Keratinocyte (primary cell): ENCODE data around the gene RFFL. TPM values are rescaled to one million over a fixed set of nuclear protein-coding genes. Genes with fewer than 3 reads are reported as not detected.
A peak's percentile ranks its signal among the peaks of the same experiment; 100 is the strongest.

ENCODE experiments used
- DNase-seq: peaks from one replicate; pipeline ENCODE4 v3.0.0-alpha.2; 2011; ENCODE audit warnings: low read depth, missing footprints, low spot score
- FAIRE-seq: peaks from 2 replicates; lab custom pipeline; 2011; peaks lifted over from hg19 to GRCh38; lab: Jason Lieb, UNC
- H2AFZ ChIP-seq: 2 replicates; pipeline ENCODE4 v1.6.0; 2012; ENCODE audit warnings: low read length, control low read depth, inconsistent platforms; ENCODE audit not compliant: control insufficient read depth
- H3K27ac ChIP-seq: 2 replicates; pipeline ENCODE4 v1.5.1; 2011; ENCODE audit warnings: low read length; ENCODE audit not compliant: control insufficient read depth, insufficient read depth
- H3K27me3 ChIP-seq: 3 replicates; pipeline ENCODE4 v1.6.0; 2011; ENCODE audit warnings: low read length; ENCODE audit not compliant: control insufficient read depth, insufficient read depth; ENCODE audit errors: extremely low read depth
- H3K36me3 ChIP-seq, 2 experiments: 2 replicates in 1 of 2; 3 replicates in 1 of 2; pipeline ENCODE4 v1.5.1; 2011; ENCODE audit warnings: low read length in 2 of 2, mild to moderate bottlenecking in 1 of 2; ENCODE audit not compliant: control insufficient read depth in 2 of 2, insufficient read depth in 2 of 2; ENCODE audit errors: extremely low read depth in 1 of 2
- H3K4me1 ChIP-seq: 3 replicates; pipeline ENCODE4 v1.5.1; 2011; ENCODE audit warnings: low read length; ENCODE audit not compliant: control insufficient read depth, insufficient read depth; ENCODE audit errors: extremely low read depth
- H3K4me2 ChIP-seq: 3 replicates; pipeline ENCODE4 v1.6.0; 2011; ENCODE audit warnings: low read depth, low read length; ENCODE audit not compliant: control insufficient read depth, insufficient read depth; ENCODE audit errors: extremely low read depth
- H3K4me3 ChIP-seq, 3 experiments: fragments of 200-600 bp in 1 of 3; sonication (generic) in 1 of 3; 2 replicates in 2 of 3; 3 replicates in 1 of 3; pipeline ENCODE4 v1.5.1; 2011 to 2016; ENCODE audit warnings: low read length in 3 of 3, mild to moderate bottlenecking in 3 of 3, control low read depth in 2 of 3, inconsistent platforms in 1 of 3, low read depth in 1 of 3, mixed read lengths in 1 of 3, mixed run types in 1 of 3, moderate library complexity in 1 of 3; ENCODE audit not compliant: control insufficient read depth in 2 of 3, insufficient read depth in 2 of 3; ENCODE audit errors: extremely low read depth in 1 of 3
- H3K79me2 ChIP-seq: 2 replicates; pipeline ENCODE4 v1.6.0; 2012; ENCODE audit warnings: low read length; ENCODE audit not compliant: control insufficient read depth, insufficient read depth
- H3K9ac ChIP-seq: 3 replicates; pipeline ENCODE4 v1.6.0; 2011; ENCODE audit warnings: low read length; ENCODE audit not compliant: control insufficient read depth, insufficient read depth; ENCODE audit errors: extremely low read depth
- H3K9me1 ChIP-seq: 3 replicates; pipeline ENCODE4 v1.6.0; 2011; ENCODE audit warnings: low read length; ENCODE audit not compliant: control insufficient read depth, insufficient read depth; ENCODE audit errors: extremely low read depth
- H3K9me3 ChIP-seq: 2 replicates; pipeline ENCODE4 v1.5.1; 2012; ENCODE audit warnings: low read depth, low read length; ENCODE audit not compliant: control insufficient read depth
- H4K20me1 ChIP-seq: 3 replicates; pipeline ENCODE4 v1.6.0; 2011; ENCODE audit warnings: low read length; ENCODE audit not compliant: control insufficient read depth, insufficient read depth; ENCODE audit errors: extremely low read depth
- EZH2 ChIP-seq: IDR thresholded peaks from one replicate; pipeline ENCODE4 v1.6.1; 2012; ENCODE audit warnings: inconsistent platforms, mild to moderate bottlenecking, low read length, moderate library complexity
- dilution Hi-C: fragments of 300-500 bp; cut with MboI; formaldehyde crosslinking; loops from one replicate; pipeline ENCODE4 v1.7.0; 2020; ENCODE audit warnings: low sequenced_read_pairs; ENCODE audit not compliant: extremely low pct_ligation_motif_present
- polyA plus RNA-seq, 5 experiments: library from polyadenylated mRNA; depleted of rRNA in 3 of 5; stranded (reverse) in 3 of 5; stranded (forward) in 1 of 5; unstranded in 1 of 5; fragments of >200 nt; gene quantifications; 1 replicate in 1 of 5; 2 replicates in 3 of 5; 3 replicates in 1 of 5; pipeline versions ENCODE4 v1.2.1 to v1.2.3, GENCODE V29; 2011 to 2012; ENCODE audit warnings: missing spikeins in 2 of 5, low read depth in 1 of 5, low replicate concordance in 1 of 5
- TF ChIP-seq, protein P1 (sequence below), 3 experiments: IDR thresholded peaks in 1 of 3; conservative IDR thresholded peaks in 1 of 3; optimal IDR thresholded peaks in 1 of 3; 2 replicates in 2 of 3; 3 replicates in 1 of 3; pipeline versions ENCODE3 to v1.5.1; 2011; ENCODE audit warnings: low read length in 3 of 3, mild to moderate bottlenecking in 3 of 3, moderate library complexity in 2 of 3, control low read depth in 1 of 3, inconsistent platforms in 1 of 3; ENCODE audit not compliant: insufficient read depth in 2 of 3; ENCODE audit errors: extremely low read depth in 1 of 3

RFFL gene
- polyA plus RNA-seq, 1 donor (not counting 4 experiments of a cell fraction or from before 2014, with no cell fraction given) = 13.5 TPM

DNA sequence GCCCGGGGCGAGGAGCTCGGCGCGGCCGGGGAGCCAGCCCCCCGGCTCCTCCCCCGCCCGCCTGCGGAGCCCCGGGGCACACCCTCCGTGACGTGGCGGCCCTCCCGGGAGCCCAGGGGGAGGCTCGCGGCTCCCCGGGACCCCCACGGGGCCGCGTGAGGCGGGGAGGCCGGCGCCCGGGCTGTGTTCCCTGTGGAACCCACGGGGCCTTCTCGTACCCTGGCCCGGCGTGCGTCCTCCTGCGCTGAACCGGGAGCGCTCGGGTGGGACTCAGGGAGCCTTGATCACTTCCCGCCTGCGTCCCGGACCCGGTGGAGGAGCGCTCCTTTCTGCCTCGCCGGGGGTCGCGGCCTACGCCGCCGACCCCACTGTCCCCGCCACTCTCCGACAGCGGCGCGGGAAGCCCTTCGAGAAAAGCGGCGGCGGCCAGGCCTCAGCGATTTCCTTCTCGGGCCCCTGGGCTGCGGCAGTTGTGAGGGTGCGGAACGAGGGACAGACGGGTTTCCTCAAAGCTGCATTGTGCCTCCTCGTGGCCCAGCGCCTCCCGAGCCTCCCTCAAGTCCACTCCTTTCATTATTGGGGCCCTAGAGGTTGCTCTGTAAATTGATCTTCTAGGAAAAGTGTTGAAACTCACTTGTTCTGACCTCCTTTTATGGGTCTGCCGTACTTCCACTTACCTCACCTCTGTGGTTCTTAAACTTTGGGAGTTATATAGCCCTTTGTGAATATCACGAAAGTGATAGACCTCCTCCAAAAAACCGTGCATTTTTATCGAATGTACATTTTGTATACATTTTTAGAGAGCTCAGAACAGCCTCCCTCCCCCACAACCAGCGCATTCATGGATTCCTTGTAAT, 82.6 kb downstream of the RFFL start:
- dilution Hi-C loops = no loop called here
- peak overlapping the region; percentile 71 for H2AFZ ChIP-seq
- FAIRE-seq = no peak

DNA sequence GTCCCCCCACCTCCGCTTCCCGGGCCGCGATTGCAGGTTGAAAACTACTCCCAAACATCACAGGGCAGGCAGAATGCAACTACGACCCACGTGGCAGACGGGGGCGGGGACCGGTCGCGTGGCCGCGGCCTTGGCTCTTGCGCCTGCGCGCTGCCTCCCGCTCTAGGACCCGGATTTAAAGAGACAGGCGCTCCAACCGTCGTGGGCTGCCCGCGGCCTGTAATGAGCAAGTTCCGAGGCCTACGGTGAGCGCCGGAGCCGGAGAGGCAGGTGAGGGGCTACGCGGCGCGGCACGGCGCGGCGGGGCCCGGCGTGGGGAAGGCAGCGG, 83.2 kb downstream of the RFFL start, which contains the start of gene LIG3:
Gene LIG3, plus strand, starts transcription at position 160 of the 328 bp plus-strand sequence. CDS start 2,494 bp downstream, outside the sequence.
- Histone ChIP-seq H3K4me3 (peak within 1 kb of the TSS; percentile 82 to 92 (median 86)), H3K9me3 (no peaks in the 10 kb centered on the region), H3K9ac (peak within 1 kb of the TSS; percentile 98), H3K36me3 (peaks cover 0 to 2% of the 10 kb centered on the region in 2 experiments), H3K9me1 (no peaks in the 10 kb centered on the region), H3K4me1 (peaks cover 18% of the 10 kb centered on the region), H2AFZ (peak within 1 kb of the TSS; percentile 71), H3K79me2 (peaks cover 12% of the 10 kb centered on the region), H3K27me3 (no peaks in the 10 kb centered on the region), H3K27ac (peak within 1 kb of the TSS; percentile 93), H3K4me2 (peak within 1 kb of the TSS; percentile 100), H4K20me1 (no peaks in the 10 kb centered on the region)
- peak; percentile 49 for DNase-seq
- dilution Hi-C loops = no loop called here
- FAIRE-seq = peak; percentile 77
- TF ChIP-seq EZH2 = no peak
- TF ChIP-seq, protein P1, sequence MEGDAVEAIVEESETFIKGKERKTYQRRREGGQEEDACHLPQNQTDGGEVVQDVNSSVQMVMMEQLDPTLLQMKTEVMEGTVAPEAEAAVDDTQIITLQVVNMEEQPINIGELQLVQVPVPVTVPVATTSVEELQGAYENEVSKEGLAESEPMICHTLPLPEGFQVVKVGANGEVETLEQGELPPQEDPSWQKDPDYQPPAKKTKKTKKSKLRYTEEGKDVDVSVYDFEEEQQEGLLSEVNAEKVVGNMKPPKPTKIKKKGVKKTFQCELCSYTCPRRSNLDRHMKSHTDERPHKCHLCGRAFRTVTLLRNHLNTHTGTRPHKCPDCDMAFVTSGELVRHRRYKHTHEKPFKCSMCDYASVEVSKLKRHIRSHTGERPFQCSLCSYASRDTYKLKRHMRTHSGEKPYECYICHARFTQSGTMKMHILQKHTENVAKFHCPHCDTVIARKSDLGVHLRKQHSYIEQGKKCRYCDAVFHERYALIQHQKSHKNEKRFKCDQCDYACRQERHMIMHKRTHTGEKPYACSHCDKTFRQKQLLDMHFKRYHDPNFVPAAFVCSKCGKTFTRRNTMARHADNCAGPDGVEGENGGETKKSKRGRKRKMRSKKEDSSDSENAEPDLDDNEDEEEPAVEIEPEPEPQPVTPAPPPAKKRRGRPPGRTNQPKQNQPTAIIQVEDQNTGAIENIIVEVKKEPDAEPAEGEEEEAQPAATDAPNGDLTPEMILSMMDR (optimal IDR thresholded peaks at IDR 0.05 in 1 of 3, IDR thresholded peaks at IDR 0.05 in 1 of 3, conservative IDR thresholded peaks at IDR 0.05 in 1 of 3; ENCODE audit: extremely low read depth in 1 of 3, insufficient read depth in 2 of 3, low read length in 3 of 3) = no peak

More for the DNA sequence above, 82.6 kb downstream of the RFFL start:
- Histone ChIP-seq H4K20me1 (no peaks in the 10 kb centered on the region), H3K36me3 (peaks cover 2 to 3% of the 10 kb centered on the region in 2 experiments), H3K4me3 (peak overlapping the region; percentile 82 to 92 (median 86)), H3K9ac (peak overlapping the region; percentile 98), H3K27me3 (no peaks in the 10 kb centered on the region), H3K4me1 (peaks cover 18% of the 10 kb centered on the region), H3K27ac (peak overlapping the region; percentile 93), H3K9me1 (no peaks in the 10 kb centered on the region), H3K9me3 (no peaks in the 10 kb centered on the region), H3K79me2 (peaks cover 12% of the 10 kb centered on the region), H3K4me2 (peak overlapping the region; percentile 100)
- TF ChIP-seq, protein P1 (optimal IDR thresholded peaks at IDR 0.05 in 1 of 3, IDR thresholded peaks at IDR 0.05 in 1 of 3, conservative IDR thresholded peaks at IDR 0.05 in 1 of 3; ENCODE audit: extremely low read depth in 1 of 3, insufficient read depth in 2 of 3, low read length in 3 of 3) = peak; percentile 41 to 61 (median 49)
- TF ChIP-seq EZH2 = no peak
- peak; percentile 40 for DNase-seq
